Spleen (tissue), 11 donors: ENCODE results near the gene TMEM61. TPM values are rescaled to one million over a fixed set of nuclear protein-coding genes. Genes with fewer than 3 reads are reported as not detected.
"Not testable (repeated sequence)": the region's sequence is repeated elsewhere in the genome, so short reads cannot be mapped to it uniquely, and the experiment has no call there.

ENCODE experiments used
- DNase-seq: peaks from one replicate; pipeline ENCODE4 v3.0.0-alpha.2; 2020
- H3K27ac ChIP-seq, 8 donors: fragments of 200-600 bp; sonication (generic) in 7 of 8; 1 replicate in 4 of 8; 2 replicates in 4 of 8; pipeline versions ENCODE4 v1.5.0 to v1.8.0; 2016 to 2021; ENCODE audit warnings: inconsistent platforms in 4 of 8, mild to moderate bottlenecking in 4 of 8, moderate library complexity in 1 of 8
- H3K27me3 ChIP-seq, 7 donors: fragments of 200-600 bp; sonication (generic) in 6 of 7; replicated peaks in 1 of 7; 1 replicate in 4 of 7; 2 replicates in 3 of 7; pipeline versions ENCODE4 v1.5.0 to v1.8.0; 2016 to 2021; ENCODE audit warnings: inconsistent platforms in 3 of 7, mild to moderate bottlenecking in 1 of 7
- H3K36me3 ChIP-seq, 6 donors: fragments of 200-600 bp; sonication (generic) in 5 of 6; 1 replicate in 4 of 6; 2 replicates in 2 of 6; pipeline versions ENCODE4 v1.5.0 to v1.8.0; 2016 to 2021; ENCODE audit warnings: inconsistent platforms in 2 of 6
- H3K4me1 ChIP-seq, 6 donors: fragments of 200-600 bp; sonication (generic) in 5 of 6; 1 replicate in 3 of 6; 2 replicates in 3 of 6; pipeline versions ENCODE4 v1.5.0 to v1.8.0; 2016 to 2021; ENCODE audit warnings: inconsistent platforms in 3 of 6
- H3K4me3 ChIP-seq, 8 donors: fragments of 200-600 bp; sonication (generic) in 7 of 8; 1 replicate in 4 of 8; 2 replicates in 4 of 8; pipeline versions ENCODE4 v1.5.0 to v1.8.0; 2016 to 2021; ENCODE audit warnings: inconsistent platforms in 4 of 8, mild to moderate bottlenecking in 4 of 8, moderate library complexity in 2 of 8
- H3K9me3 ChIP-seq, 8 donors: fragments of 200-600 bp; sonication (generic) in 7 of 8; 1 replicate in 4 of 8; 2 replicates in 4 of 8; pipeline versions ENCODE4 v1.5.0 to v1.8.0; 2016 to 2021; ENCODE audit warnings: inconsistent platforms in 4 of 8
- POLR2A ChIP-seq, 3 donors: fragments of 450-650 bp; IDR thresholded peaks; one replicate each; pipeline ENCODE4 v1.5.1; 2017; ENCODE audit warnings: antibody characterized with exemption in 3 of 3, mild to moderate bottlenecking in 1 of 3
- POLR2AphosphoS5 ChIP-seq, 3 donors: sonication (generic); formaldehyde crosslinking; IDR thresholded peaks; one replicate each; pipeline ENCODE4 v1.5.1; 2017; ENCODE audit warnings: antibody characterized with exemption in 3 of 3
- WGBS, 5 donors: extraction: QIAGEN DNeasy Blood & Tissue Kit in 3 of 5; methylation state at CpG; one replicate each; pipeline versions ENCODE4 v1.1.5 to v1.1.7; 2013 to 2018; 5-methylcytosine and 5-hydroxymethylcytosine counted together
- intact Hi-C: fragments of 100-400 bp; cut with DNase I; formaldehyde crosslinking; loops from one replicate; pipeline ENCODE4 v1.15.0; 2023; ENCODE audit warnings: low total_unique reads
- polyA plus RNA-seq, 3 donors: library from polyadenylated mRNA; stranded (reverse); fragments of 200-250 nt; gene quantifications; one replicate each; pipeline ENCODE4 v1.2.1, GENCODE V29; 2013
- total RNA-seq, 7 donors: library from RNA; depleted of rRNA in 3 of 7; stranded (reverse); fragments of >200 nt in 3 of 7; fragmentation: NEBNext Ultra II Directional in 4 of 7; extraction: Animal tissue kit (Norgen Biotek cat#: 25700) in 4 of 7; gene quantifications; one replicate each; pipeline versions ENCODE4 v1.1.0 to v1.2.1, GENCODE V29; 2016 to 2021
- TF ChIP-seq, protein P1 (sequence below), 11 experiments: fragments of 200-600 bp in 7 of 11; fragments of 450-650 bp in 4 of 11; sonication (generic) in 4 of 11; IDR thresholded peaks in 8 of 11; conservative IDR thresholded peaks in 3 of 11; 1 replicate in 7 of 11; 2 replicates in 4 of 11; pipeline versions ENCODE4 v1.4.0 to v1.8.0; 2016 to 2021; ENCODE audit warnings: antibody characterized with exemption in 11 of 11, inconsistent platforms in 4 of 11, mild to moderate bottlenecking in 1 of 11
- donor health status: healthy with polysubstance abuse.
- donor health status: DM: no; HTN: no; CAD: no; lungs with moderate emphysema.
- donor health status: DM: no; HTN: no; CAD: no.
- donor health status: Bipolar disorder and iron deficiency.
- donor health status: healthy.
- donor health status: DM: no; HTN: no; CAD: no.
- donor health status: DM: yes; HTN: yes; CAD: no.

The TMEM61 gene
- total and polyA plus RNA-seq, 10 donors: 0.19 to 2.1 (median 0.76) TPM; not detected in 5

GRCh38 chr1:55015123-55015522 is 34.7 kb downstream of the TMEM61 start:
- no peaks in the 10 kb centered on the region for H3K9me3 ChIP-seq
- TF ChIP-seq POLR2AphosphoS5 (IDR thresholded peaks at IDR 0.05) (no peak), POLR2A (IDR thresholded peaks at IDR 0.05) (no peak)
- TF ChIP-seq, protein P1, sequence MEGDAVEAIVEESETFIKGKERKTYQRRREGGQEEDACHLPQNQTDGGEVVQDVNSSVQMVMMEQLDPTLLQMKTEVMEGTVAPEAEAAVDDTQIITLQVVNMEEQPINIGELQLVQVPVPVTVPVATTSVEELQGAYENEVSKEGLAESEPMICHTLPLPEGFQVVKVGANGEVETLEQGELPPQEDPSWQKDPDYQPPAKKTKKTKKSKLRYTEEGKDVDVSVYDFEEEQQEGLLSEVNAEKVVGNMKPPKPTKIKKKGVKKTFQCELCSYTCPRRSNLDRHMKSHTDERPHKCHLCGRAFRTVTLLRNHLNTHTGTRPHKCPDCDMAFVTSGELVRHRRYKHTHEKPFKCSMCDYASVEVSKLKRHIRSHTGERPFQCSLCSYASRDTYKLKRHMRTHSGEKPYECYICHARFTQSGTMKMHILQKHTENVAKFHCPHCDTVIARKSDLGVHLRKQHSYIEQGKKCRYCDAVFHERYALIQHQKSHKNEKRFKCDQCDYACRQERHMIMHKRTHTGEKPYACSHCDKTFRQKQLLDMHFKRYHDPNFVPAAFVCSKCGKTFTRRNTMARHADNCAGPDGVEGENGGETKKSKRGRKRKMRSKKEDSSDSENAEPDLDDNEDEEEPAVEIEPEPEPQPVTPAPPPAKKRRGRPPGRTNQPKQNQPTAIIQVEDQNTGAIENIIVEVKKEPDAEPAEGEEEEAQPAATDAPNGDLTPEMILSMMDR (IDR thresholded peaks at IDR 0.05 in 8 of 11, conservative IDR thresholded peaks at IDR 0.05 in 3 of 11): no peak
- H3K4me3 ChIP-seq: no peak overlapping the region
- WGBS, 5 donors: 79 to 92% (median 89%) methylated on average over 5 of the region's 5 CpGs
- no peak overlapping the region for H3K27ac ChIP-seq
- DNase-seq: peak; percentile 41
- intact Hi-C loops: no loop called here
- H3K27me3 ChIP-seq: peaks cover 0 to 36% (median 0%) of the 10 kb centered on the region in 7 donors
- H3K4me1 ChIP-seq: no peaks in the 10 kb centered on the region
- H3K36me3 ChIP-seq: no peaks in the 10 kb centered on the region

GRCh38 chr1:55015731-55016620 is 35.5 kb downstream of the TMEM61 start:
- Histone ChIP-seq H3K9me3 (no peaks in the 10 kb centered on the region), H3K27me3 (peaks cover 0 to 36% (median 0%) of the 10 kb centered on the region in 7 donors), H3K27ac (no peak overlapping the region), H3K4me1 (no peaks in the 10 kb centered on the region), H3K4me3 (no peak overlapping the region), H3K36me3 (no peaks in the 10 kb centered on the region)
- DNase-seq: peak; percentile 58
- WGBS, 5 donors: 60 to 74% (median 73%) methylated on average over 12 of the region's 12 CpGs
- TF ChIP-seq POLR2A (IDR thresholded peaks at IDR 0.05) (no peak), POLR2AphosphoS5 (IDR thresholded peaks at IDR 0.05) (no peak)
- TF ChIP-seq, protein P1 (IDR thresholded peaks at IDR 0.05 in 8 of 11, conservative IDR thresholded peaks at IDR 0.05 in 3 of 11): no peak
- intact Hi-C loops: no loop called here

GRCh38 chr1:55018395-55018794 is 38.0 kb downstream of the TMEM61 start:
- 82 to 88% (median 87%) methylated on average over 9 of the region's 9 CpGs for WGBS, 5 donors
- Histone ChIP-seq H3K4me1 (peaks cover 0 to 11% (median 6%) of the 10 kb centered on the region in 6 donors), H3K4me3 (no peak overlapping the region), H3K27ac (no peak overlapping the region), H3K27me3 (peaks cover 0 to 32% (median 0%) of the 10 kb centered on the region in 7 donors), H3K9me3 (no peaks in the 10 kb centered on the region), H3K36me3 (no peaks in the 10 kb centered on the region)
- TF ChIP-seq POLR2AphosphoS5 (IDR thresholded peaks at IDR 0.05): no peak
- TF ChIP-seq, protein P1 (IDR thresholded peaks at IDR 0.05 in 8 of 11, conservative IDR thresholded peaks at IDR 0.05 in 3 of 11): no peak
- no peak for TF ChIP-seq POLR2A (IDR thresholded peaks at IDR 0.05)
- intact Hi-C loops: no loop called here
- peak; percentile 34 for DNase-seq

- Histone ChIP-seq H3K4me3 (no peak overlapping the region), H3K4me1 (peaks cover 0 to 11% (median 6%) of the 10 kb centered on the region in 6 donors), H3K36me3 (no peaks in the 10 kb centered on the region), H3K27me3 (peaks cover 0 to 17% (median 0%) of the 10 kb centered on the region in 7 donors), H3K9me3 (no peaks in the 10 kb centered on the region), H3K27ac (peak overlapping the region in 5 of 8 donors; percentile 5 to 65 (median 48))
- 46 to 55% (median 48%) methylated on average over 15 of the region's 15 CpGs for WGBS, 5 donors
- peak; percentile 91 for DNase-seq
- intact Hi-C loops: no loop called here
- TF ChIP-seq POLR2A (IDR thresholded peaks at IDR 0.05) (no peak), POLR2AphosphoS5 (IDR thresholded peaks at IDR 0.05) (peak in 2 of 3 donors; percentile 22 to 43)
- TF ChIP-seq, protein P1 (IDR thresholded peaks at IDR 0.05 in 8 of 11, conservative IDR thresholded peaks at IDR 0.05 in 3 of 11): peak; percentile 60 to 92 (median 79)
These were observed 41.6 kb downstream of the TMEM61 start for GRCh38 chr1:55021942-55022546.

- intact Hi-C loops, H3K9me3 ChIP-seq, H3K27ac ChIP-seq, H3K36me3 ChIP-seq, H3K4me3 ChIP-seq: not testable (repeated sequence)
- peaks cover 0 to 11% (median 6%) of the 10 kb centered on the region in 6 donors for H3K4me1 ChIP-seq
- peak; percentile 33 for DNase-seq
- 81 to 94% (median 83%) methylated on average over 7 to 10 of the region's 10 CpGs for WGBS, 5 donors
- peaks cover 0 to 10% (median 0%) of the 10 kb centered on the region in 7 donors for H3K27me3 ChIP-seq
These were observed 43.7 kb downstream of the TMEM61 start for GRCh38 chr1:55024163-55024562.

DNA sequence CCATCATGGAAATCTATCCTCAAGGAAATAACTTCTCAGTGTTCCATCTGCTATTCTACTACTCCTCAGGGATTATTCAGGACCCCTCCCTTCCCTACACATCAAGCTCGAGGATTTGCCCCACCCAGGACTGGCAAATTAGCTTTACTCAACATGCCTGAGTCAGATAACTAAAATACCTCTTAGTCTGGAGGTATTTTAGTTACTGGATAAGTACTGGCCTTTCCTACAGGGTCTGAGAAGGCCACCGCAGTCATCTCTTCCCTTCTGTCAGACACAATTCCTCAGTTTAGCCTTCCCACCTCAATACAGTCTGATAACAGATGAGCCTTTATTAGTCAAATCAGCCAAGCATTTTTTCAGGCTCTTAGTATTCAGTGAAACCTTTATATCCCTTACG is 46.3 kb downstream of the TMEM61 start:
- DNase-seq, H3K4me1 ChIP-seq, H3K36me3 ChIP-seq, H3K27ac ChIP-seq, H3K9me3 ChIP-seq, H3K4me3 ChIP-seq, H3K27me3 ChIP-seq, intact Hi-C loops: not testable (repeated sequence)
- 76 to 95% (median 83%) methylated on average over 3 of the region's 3 CpGs for WGBS, 5 donors
